DMS53 treated with DMSO at 0.1 percent for 48 hours (cell line): Measurements from ENCODE around the gene AHDC1.

Source experiments
- DNase-seq: peaks from one replicate; lab custom pipeline; 2025; ENCODE audit not compliant: unreplicated experiment; lab: John Stamatoyannopoulos, UW

The AHDC1 gene

GRCh38 chr1:27599605-27600497 is 4.1 kb downstream of the AHDC1 start:
- no peak for DNase-seq

- DNase-seq: no peak
These were observed 4.9 kb downstream of the AHDC1 start for GRCh38 chr1:27598902-27599528.

GRCh38 chr1:27598295-27598687 is 5.7 kb downstream of the AHDC1 start:
- no peak for DNase-seq

- no peak for DNase-seq
These were observed 6.2 kb downstream of the AHDC1 start for GRCh38 chr1:27597516-27598294.

GRCh38 chr1:27596986-27597385 is 7.0 kb downstream of the AHDC1 start:
- no peak for DNase-seq

GRCh38 chr1:27596261-27596660 is 7.7 kb downstream of the AHDC1 start:
- DNase-seq: no peak

GRCh38 chr1:27595597-27595996 is 8.3 kb downstream of the AHDC1 start:
- no peak for DNase-seq

- DNase-seq: no peak
These were observed 9.1 kb downstream of the AHDC1 start for GRCh38 chr1:27594564-27595510.

- no peak for DNase-seq
These were observed 10.0 kb downstream of the AHDC1 start for GRCh38 chr1:27593678-27594563.

- DNase-seq: no peak
These were observed 10.8 kb downstream of the AHDC1 start for GRCh38 chr1:27592931-27593677.

- no peak for DNase-seq
These were observed 11.6 kb downstream of the AHDC1 start for GRCh38 chr1:27592232-27592930.

- DNase-seq: no peak
These were observed 12.3 kb downstream of the AHDC1 start for GRCh38 chr1:27591622-27592021.

GRCh38 chr1:27590917-27591508 is 12.9 kb downstream of the AHDC1 start:
- DNase-seq: no peak

- no peak for DNase-seq
These were observed 14.0 kb downstream of the AHDC1 start for GRCh38 chr1:27589841-27590426.

GRCh38 chr1:27589441-27589840 is 14.5 kb downstream of the AHDC1 start:
- no peak for DNase-seq

GRCh38 chr1:27588256-27589232 is 15.4 kb downstream of the AHDC1 start:
- no peak for DNase-seq
